ENCODE results near the gene CEBPE.

DNA sequence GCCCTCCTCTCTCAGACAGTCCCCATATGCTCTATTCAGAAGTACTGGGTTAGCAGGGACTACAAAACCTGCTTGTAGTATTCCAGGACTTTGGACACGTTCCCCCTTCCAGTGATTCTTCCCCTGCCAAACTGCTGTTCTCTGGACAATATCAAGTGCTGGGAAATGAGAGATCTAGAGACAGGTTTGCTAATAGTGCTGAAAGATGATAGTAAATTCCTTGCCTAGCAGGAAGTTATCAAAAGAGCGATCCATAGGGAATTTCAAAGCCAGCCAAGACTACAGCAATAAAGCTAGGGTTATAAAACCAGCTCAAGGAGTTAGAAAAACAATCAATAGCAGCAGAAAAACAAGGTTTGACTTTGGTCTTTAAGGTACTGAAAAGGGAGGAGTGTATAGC, 49.2 kb upstream of the CEBPE start:
- TF ChIP-seq, protein P1, sequence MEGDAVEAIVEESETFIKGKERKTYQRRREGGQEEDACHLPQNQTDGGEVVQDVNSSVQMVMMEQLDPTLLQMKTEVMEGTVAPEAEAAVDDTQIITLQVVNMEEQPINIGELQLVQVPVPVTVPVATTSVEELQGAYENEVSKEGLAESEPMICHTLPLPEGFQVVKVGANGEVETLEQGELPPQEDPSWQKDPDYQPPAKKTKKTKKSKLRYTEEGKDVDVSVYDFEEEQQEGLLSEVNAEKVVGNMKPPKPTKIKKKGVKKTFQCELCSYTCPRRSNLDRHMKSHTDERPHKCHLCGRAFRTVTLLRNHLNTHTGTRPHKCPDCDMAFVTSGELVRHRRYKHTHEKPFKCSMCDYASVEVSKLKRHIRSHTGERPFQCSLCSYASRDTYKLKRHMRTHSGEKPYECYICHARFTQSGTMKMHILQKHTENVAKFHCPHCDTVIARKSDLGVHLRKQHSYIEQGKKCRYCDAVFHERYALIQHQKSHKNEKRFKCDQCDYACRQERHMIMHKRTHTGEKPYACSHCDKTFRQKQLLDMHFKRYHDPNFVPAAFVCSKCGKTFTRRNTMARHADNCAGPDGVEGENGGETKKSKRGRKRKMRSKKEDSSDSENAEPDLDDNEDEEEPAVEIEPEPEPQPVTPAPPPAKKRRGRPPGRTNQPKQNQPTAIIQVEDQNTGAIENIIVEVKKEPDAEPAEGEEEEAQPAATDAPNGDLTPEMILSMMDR (IDR thresholded peaks at IDR 0.05) = no peak
- no peak for TF ChIP-seq POLR2A (IDR thresholded peaks at IDR 0.05)
